Stimulated activated CD4-positive, alpha-beta T cell treated with anti-CD3 and anti-CD28 coated beads, Interleukin-2, amount 100 ng/mL, for 48 hours (primary cell): ENCODE data around the gene A1BG.
"Not testable (repeated sequence)": the region's sequence is repeated elsewhere in the genome, so short reads cannot be mapped to it uniquely, and the experiment has no call there.

Source experiments
- DNase-seq, 2 donors: peaks; one replicate each; pipeline ENCODE4 v3.0.0-alpha.2; 2020

The A1BG gene

DNA sequence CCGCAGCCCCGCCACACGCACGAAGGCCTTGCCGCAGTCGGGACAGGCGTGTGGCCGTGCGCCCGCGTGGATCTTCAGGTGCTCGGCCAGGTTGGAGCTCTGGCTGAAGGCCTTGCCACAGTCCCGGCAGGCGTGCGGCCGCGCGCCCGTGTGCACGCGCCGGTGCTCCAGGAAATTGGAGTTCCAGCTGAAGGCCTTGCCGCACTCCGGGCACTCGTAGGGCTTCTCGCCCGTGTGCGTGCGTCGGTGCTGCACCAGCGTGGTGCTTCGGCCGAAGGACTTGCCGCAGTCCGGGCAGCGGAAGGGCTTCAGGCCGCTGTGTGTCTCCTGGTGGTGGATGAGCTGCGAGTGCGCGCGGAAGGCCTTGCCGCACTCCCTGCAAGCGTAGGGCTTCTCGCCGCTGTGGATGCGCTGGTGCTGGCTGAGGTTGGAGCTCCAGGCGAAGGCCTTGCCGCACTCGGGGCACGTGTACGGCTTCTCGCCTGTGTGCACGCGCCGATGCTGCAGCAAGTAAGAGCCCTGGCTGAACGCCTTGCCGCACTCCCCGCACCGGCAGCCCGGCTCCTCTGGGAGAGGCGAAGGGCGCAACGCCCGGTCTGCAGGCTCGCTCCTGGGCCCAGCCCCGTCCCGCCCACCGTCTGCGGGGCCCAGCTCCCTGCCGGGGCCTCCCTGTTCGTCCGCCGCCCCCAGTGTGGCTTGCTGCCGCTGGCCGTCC, 3.6 kb upstream of the A1BG start:
- no peak for DNase-seq

- DNase-seq = peak in 1 of 2 donors; percentile 29
These were observed 2.8 kb upstream of the A1BG start for GRCh38 chr19:58355908-58356765.

DNA sequence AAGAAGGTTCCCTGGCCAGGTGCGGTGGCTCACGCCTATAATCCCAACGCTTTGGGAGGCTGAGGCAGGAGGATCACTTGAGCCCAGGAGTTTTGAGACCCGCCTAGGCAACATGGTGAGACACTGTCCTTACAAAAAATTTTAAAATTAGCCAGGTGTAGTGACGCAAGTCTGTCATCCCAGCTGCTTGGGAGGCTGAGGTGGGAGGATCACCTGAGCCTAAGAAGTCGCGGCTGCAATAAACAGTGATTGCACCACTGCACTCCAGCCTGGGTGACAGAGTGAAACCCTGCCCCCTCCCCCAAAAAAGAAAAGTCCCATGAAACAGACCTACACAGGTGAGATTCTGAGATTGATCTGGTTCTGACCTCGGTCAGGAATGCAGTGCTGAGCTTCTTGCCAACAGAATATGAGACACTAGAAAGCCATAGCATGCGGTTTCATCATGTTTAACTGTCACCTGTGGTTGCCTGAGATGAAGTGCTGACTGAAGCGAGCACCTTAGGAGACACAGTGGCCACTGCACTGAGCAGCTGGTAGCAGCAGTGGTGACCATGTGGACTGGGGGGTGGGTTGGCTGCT, 2.0 kb upstream of the A1BG start:
- no peak for DNase-seq

DNA sequence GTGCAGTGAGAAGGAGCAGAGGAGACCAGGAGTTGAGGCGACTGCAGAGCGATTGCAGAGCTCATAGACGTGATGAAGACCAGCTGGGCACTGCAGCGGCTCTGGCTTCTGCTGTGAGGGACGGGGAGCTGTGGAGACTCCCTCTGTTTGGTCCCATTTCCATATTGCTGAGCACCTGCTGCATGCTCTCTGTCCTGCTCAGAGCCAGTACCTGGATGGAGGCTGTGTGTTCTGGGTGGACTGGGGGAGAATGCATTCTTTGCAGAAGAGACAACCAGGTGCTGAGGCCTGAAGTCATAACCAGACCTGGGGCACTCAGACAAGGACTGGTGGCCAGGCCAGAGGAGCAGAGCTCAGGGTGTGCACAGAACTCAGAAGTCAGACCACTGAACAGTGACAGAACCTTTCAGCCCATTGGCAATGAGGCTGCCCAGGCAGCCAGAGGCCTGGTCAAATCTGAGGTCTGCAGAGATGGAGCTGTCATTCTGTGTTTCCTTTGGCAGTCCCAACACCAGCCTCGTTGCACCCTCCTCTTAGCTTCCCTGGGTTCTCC, 1.3 kb upstream of the A1BG start:
- DNase-seq = no peak

DNA sequence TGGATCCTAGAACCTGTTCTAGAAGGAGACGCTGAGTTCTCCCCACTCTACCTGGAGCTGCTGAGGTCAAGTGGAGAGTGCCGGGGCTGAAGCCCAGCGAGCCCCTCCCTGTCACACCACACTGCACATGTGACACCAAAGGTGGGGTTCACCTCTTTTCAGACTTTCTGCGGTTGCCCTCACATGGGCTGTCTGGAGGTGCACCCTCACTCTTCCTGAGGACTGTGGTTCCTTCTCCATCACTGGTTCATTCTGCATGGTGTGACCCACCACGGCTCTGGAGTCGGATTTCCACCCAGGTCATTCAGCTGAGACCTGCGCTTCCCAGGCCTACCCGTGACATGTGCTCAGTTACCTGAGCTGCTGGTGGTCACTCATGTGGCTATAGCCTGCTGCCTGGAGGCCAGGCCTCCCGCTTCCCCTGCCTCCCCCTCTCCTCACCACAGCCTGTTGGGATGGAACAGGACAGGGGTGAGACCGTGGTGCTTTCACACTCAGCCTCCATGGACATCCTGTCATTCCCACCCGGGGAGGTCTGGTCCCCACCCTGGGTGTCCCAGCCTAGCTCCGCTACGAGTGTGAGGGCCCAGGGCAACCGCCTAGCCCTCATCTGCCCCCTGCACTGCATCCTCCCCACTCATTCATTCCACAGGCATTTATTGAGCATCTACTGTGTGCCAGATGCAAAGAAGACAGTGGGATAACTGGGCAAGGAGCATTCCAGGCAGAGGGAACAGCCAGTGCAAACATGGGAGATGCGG, 605 bp upstream of the A1BG start:
- DNase-seq = no peak

DNA sequence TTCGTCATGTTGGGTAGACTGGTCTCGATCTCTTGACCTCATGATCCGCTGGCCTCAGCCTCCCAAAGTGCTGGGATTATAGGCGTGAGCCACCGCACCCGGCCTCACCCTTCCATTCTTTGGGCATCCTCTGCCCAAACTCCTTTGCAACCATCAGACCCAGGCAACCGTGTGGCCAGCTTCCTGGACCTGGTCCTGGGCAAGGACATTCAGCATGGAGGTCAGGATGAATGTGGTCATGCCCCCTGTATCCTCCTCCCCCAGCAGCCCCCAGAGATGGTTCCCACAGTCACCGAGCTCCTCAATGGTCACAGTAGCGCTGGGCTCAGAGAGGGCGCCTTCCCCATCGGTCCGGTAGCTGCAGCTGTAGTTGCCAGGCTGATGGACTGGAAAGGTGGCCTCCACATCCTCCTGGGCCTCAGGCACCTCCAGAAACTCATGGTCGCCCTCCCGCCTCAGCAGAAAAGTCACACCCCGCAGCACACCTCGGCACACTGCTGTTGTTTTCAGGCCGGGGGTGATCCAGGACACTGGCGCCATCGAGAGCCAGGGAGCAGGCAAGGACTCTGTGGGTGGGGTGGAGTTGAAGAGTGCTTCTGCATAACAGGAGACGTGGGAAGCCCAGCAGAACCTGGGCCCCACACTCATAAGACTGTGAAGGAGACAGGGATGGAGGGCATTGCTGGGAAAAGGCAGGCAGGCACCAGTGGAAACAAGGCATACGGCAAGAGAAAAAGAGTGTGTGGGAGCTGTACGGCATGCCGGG, 1.1 kb downstream of the A1BG start:
- DNase-seq = no peak

GRCh38 chr19:58351558-58351878, 1.8 kb downstream of the A1BG start:
- no peak for DNase-seq

DNA sequence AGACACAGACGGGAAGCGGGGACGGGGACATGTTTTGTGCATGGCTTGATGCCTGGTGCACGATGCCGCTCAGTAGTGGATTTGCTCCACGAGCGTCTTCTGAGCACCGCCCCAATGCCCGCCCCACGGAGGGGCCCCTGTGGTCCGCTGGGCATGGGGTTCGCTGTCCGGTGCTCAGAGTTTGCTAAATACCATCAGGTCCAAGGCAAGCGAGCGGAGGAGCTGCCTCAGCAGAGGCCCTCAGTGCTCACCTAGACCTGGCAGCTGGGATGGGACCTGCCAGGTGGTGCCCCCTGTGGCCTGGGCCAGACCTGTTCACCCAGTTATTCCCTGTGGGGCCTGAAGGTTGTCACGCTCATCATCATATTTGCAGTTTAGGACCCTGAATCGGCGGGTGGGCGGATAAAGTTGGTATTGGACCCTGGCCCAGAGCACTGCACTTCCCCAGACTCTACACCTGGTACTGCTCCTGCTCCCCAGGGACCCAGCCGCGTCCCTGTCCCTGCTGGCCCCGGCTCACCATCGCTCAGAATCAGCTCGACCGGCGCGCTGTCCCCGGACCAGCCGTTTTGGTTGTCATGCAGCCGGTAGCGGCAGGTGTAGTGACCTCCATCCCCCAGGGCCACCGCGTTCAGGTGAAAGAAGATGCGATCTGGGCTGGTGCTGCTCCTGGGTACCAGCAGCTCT, 2.3 kb downstream of the A1BG start:
- DNase-seq = no peak

DNA sequence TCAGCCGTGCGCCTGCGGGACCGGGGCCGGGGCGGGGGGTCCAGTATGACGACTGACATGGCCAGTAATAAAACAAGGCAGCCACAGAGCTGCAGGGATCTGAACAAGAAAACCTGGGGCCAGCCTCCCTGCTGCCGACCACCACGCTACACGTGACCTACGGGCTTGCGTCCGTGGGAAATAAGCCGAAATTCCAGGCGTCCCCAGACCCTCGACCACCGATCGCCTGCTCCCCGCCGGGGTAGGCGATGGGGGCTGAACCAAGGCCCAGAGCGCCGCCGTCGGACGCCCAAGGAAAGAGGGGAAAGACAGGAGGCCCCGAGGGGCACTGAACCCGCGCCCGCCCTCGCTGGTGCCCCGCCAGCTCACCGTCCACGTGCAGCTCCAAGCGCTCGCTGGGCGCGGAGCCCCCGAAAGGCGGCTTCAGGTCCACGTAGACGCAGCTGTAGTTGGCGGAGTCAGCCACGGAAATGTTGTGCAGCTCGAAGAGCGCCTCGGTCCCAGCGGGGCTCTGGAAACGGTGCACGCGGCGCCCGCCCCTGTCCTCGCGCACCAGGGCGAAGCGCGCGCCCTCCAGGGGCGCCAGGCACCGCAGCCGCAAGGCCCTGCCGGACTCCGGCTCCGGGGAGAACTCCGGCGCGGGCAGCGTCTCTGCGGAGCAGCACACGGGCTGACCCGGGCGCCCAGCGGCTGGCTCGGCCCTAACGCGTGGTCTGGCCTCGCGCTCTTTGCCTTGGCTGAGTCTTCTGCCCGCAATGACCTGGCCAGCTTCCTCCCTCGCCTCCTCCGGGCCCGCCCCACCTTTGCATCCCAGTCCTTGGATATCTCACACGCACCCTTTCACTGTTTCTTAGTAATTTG, 3.1 kb downstream of the A1BG start:
- DNase-seq = no peak

- no peak for DNase-seq
These were observed 3.7 kb downstream of the A1BG start for GRCh38 chr19:58349590-58349989.

- not testable (repeated sequence) for DNase-seq
These were observed 5.2 kb downstream of the A1BG start for GRCh38 chr19:58348080-58348479.

DNA sequence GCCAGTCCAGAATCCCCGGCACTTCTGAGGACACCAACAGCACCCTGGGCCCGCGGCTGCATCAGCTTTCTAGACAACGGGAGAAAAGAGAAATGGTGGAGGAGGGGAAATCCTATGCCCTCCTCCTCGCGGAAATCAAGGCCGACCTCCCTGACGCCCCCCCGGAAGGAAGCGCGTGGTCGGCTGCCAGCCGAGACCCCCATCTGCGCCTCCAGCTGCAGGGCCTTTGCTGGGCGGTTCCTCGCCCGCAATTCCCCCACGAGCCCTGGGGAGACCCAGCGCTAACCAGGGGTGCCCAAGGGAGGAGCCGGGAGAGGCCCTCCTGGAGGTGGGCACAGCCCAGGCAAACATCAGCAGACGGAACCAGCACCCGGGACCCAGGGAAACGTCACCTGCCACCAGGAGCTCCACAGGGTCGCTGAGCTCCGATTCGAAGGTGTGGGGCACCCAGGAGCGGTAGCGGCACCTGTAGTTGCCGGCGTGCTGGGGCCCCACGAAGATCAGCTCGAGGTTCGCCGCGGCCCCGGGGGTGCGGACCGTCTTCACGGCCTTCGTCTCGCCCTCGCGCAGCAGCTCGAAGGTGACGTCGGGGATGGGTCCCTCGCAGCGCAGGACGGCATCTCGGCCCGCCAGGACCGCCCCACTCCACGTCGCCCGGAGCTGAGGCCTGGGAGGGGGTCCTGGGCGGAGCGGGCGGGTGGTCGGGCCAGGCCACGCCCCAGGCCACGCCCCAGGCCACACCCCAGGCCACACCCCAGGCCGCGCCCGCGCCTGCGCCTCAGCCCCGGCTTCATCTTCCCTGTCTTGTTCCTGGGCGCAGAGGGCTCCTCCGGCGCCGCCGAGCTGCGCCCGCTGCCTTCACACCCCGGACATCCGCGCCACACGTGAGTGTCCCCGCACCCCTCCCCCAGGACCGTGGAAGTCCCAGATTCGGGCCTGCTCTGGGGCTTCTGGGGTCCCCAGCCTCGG, 6.0 kb downstream of the A1BG start:
- DNase-seq = peak; percentile 50 to 68

DNA sequence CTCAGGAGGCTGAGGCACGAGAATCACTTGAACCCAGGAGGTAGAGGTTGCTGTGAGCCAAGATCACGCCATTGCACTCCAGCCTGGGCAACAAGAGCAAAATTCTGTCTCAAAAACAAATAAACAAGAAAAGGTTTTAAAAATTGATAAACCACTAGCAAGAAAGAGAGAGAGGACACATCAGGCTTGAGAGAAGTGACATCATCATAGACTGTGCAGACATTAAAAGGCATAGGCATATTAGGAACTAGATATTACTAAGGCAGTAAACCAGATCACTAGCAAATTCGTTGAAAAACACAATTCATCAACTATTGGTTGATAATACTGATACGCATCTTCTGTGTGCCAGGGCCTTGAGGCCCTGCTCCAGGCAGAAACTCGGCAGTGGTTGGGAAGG, 7.7 kb downstream of the A1BG start:
- DNase-seq = no peak

DNA sequence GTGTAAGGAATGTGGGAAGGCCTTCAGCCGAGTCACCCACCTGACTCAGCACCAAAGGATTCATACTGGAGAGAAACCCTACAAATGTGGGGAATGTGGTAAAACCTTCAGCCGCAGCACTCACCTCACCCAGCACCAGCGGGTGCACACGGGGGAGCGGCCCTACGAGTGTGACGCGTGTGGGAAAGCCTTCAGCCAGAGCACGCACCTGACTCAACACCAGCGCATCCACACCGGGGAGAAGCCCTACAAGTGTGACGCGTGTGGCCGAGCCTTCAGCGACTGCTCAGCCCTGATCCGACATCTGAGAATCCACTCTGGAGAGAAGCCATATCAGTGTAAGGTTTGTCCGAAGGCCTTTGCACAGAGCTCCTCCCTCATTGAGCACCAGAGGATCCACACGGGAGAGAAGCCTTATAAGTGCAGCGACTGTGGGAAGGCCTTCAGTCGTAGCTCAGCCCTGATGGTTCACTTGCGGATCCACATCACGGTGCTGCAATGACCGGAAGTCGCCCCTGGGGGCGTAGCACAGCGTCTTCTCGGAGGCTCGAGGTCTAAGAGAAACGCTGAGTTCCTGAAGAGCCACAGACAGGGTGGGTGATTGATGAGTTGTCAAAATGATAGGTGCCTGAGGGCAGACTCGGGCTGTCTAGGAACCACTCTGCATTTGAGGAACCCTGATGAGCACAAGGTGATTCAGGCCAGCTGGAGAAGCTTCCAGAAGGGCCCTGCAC, 14.3 kb downstream of the A1BG start:
- no peak for DNase-seq

GRCh38 chr19:58338336-58338735, 15.0 kb downstream of the A1BG start:
- DNase-seq = no peak

- no peak for DNase-seq
These were observed 16.5 kb downstream of the A1BG start for GRCh38 chr19:58336820-58337219.

DNA sequence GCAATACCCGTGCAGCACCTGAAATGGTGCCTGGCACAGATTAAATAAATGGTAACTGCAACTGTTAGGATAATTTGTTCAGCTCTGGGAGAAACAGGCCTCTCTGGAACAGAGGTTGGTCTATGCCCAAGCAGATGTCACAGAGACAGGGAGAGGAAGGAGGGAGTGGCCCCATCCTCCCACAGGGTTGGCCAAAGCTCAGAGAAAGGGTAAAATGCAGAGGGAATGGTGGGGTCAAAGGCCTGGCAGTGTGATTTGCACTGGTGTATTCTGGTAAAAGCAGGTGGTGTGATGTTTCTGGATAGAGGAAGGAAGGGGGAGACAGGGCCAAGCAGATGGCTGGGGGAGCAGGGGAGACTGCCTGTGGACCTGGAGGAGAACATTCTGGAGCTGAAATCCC, 17.1 kb downstream of the A1BG start:
- no peak for DNase-seq

- DNase-seq = no peak
These were observed 17.7 kb downstream of the A1BG start for GRCh38 chr19:58335630-58336029.
